Measurements from ENCODE around the gene ADGRL1.
"Not testable (repeated sequence)": the region's sequence is repeated elsewhere in the genome, so short reads cannot be mapped to it uniquely, and the experiment has no call there.

The ADGRL1 gene

DNA sequence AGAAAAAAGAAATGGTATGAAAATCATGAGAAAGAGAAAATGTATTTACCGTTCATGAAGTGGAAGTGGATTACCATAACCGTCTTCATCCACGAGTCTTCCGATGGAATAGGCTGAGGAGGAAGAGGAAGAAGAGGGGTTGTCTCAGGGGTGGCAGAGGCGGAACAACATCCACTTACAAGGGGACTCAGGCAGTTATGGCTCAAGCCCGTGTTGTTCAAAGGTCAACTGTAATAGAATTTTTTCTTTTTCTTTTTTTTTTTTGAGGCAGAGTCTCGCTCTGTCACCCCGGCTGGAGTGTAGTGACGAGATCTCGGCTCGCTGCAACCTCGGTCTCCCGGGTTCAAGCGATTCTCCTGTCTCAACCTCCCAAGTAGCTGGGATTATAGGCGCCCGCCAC, 16.9 kb upstream of the ADGRL1 start:
- H3K4me3 ChIP-seq (ENCODE audit: low read depth, low read length) = no peak overlapping the region
- no peak for DNase-seq (ENCODE audit: low read depth)

DNA sequence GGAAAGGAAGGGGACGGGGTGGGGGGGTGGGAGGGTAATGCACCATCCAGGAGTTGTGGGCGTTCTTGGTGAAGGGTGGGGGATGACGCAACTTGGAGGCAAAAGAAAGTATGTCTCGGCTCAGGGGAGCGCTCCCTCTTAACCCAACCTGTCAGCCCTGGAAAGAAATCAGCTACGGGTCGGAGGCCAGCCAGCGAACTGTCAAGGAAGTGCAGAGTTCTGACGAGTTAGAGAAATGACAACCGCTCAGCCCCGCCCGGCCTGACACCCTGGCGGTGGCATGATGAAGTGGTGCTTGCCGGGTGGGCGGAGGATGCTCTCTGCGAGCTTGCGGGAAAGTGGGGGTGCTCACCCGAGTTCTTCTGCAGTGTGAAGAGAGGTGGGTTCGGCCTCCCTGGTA, 15.4 kb upstream of the ADGRL1 start:
- not testable (repeated sequence) for DNase-seq (ENCODE audit: low read depth); H3K4me3 ChIP-seq (ENCODE audit: low read depth, low read length)

DNA sequence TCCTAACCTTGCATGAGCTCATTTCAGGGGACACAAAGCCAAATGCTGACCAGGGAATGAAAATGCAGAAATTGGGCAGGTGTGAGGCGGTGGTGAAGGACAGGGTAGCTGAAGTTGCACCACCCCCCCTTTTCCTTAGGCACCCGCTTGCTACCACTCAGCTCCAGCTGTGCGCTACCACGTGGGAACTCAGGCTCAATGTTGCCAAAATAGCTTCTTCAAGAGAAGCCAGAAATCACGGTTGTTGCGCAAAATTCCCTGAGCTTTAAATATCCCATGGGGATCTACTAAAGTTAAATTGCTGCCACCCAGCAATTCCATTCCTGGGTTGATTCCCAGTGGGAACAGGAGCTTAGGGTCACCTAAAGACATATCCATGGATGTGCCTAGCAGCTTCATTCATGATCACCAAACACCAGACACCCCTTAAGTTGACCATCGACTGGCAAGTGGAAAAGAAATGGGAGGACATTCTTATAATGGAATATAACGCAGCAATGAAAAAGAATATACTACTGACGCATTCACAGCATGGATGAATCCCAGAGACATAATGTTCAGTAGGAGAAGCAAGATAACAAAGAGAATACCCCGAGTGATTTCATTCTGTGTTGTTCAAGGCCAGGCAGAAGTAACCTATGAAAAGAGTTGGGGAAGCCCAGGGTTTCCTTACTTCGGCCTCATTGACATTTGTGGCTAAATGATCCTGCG, 12.8 kb upstream of the ADGRL1 start:
- H3K4me3 ChIP-seq (ENCODE audit: low read depth, low read length) = no peak overlapping the region
- DNase-seq (ENCODE audit: low read depth) = no peak

DNA sequence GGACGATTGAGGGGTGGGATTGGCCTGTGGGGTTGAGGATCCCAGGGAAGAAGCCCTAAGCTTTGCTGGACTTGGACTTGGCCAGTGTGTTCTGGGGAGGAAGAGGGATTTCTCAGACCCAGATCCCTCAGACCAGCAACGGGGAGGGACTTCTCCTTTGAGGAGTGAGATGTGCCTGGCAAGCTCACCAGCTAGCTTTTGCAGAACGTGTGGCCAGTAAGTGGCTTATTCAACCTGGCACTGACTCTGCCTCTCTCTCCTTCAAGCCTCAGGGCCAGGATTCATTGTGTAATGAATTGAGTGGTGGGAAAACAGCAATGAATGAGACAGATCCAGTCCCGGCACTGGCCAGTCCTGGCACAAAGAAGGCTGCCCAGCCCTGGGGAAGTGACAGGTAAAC, 11.9 kb upstream of the ADGRL1 start:
- H3K4me3 ChIP-seq (ENCODE audit: low read depth, low read length); DNase-seq (ENCODE audit: low read depth): not testable (repeated sequence)

DNA sequence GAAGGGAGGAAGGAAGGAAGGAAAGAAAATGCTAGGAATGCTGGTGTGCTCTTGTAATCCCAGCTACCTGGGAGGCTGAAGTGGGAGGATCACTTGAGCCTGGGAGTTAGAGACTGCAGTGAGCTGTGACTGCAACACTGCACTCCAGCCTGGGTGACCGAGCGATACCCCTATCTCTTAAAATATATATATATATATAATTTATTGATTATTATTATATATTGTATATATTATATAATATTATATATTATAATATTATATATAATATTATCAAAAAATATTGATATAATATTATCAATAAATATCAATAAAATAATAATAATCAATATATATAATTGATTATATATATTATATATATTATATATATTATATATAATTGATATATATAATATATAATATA, 8.6 kb upstream of the ADGRL1 start:
- DNase-seq (ENCODE audit: low read depth) = no peak
- no peak overlapping the region for H3K4me3 ChIP-seq (ENCODE audit: low read depth, low read length)

DNA sequence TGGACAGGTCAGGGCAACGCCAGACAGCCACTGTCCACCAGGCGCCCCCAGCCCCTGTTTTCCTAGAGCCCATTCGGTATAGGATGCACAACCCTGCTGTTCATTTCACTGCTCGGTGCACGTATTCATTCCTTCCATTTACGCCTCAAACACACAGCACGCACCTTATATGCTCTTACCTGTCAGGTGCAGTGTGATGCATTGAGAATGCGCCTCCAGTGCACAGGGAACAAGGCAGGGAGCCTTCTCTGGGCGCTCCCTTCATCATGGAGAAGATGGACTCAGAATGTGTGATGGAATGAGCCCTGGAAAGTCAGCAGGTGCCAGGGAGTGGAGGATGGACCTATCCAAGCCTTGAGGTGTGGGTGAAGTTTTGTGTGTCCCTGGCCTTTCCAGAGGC, 4.2 kb upstream of the ADGRL1 start:
- not testable (repeated sequence) for H3K4me3 ChIP-seq (ENCODE audit: low read depth, low read length); DNase-seq (ENCODE audit: low read depth)

DNA sequence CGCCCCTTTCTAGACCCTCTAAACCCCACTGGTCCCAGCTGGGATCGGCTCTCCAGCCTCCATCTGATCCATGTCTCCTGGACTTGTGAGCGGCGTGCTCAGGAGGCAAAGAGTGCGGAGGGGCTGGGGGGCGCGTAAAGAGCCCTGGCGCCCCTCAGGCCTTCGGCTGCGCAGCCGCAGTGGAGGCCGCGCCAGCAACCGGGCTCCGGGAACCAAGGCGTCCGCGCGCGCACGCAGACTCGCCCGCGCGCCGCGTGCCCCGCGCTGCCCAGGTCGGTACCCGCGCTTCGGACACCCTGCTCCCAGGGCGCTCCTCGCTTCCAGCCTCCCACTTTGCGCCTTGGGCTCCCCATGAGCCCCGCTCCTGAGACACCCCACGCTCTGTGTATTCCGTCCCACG, 3.4 kb upstream of the ADGRL1 start:
- not testable (repeated sequence) for DNase-seq (ENCODE audit: low read depth); H3K4me3 ChIP-seq (ENCODE audit: low read depth, low read length)

DNA sequence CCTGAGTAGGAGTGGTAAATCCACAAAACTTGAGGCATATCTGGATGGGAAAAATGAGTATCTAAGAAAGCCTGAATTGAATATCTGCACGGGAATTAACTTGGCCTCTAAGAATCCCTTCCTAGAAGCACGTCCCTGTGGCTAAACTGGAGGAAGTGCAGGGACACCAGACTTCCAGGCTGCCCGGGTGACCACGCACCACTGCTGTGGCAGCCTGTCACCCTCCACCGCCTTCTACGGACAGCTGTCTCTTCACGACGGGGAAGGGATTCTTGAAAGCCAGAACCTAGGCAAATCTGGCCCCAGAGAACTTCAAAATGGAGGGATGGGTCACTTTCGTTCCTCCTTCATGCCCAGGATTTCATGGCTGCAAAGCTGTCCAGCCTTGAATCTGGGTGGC, 2.5 kb upstream of the ADGRL1 start:
- not testable (repeated sequence) for H3K4me3 ChIP-seq (ENCODE audit: low read depth, low read length); DNase-seq (ENCODE audit: low read depth)

DNA sequence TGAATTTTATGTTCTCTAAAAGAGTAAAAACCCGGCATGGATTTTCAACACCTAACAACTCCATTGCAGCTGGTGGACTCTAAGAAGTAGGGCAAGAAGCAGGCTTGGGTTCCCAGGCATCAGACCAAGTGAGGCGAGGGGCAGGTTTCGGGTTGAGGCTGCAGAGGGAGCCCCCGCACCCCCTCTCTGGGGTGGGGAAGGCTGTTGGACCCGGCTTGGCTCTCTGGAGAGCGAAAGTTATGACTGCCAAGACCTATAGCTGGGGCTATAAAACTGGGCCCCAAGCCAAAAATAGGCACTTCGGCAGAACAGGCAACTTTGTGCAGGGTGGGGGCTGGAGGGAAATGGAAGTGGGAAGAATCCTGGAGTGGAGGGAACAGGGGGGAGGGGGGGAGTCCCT, 1.8 kb upstream of the ADGRL1 start:
- peak overlapping the region; percentile 52 for H3K4me3 ChIP-seq (ENCODE audit: low read depth, low read length)
- not testable (repeated sequence) for DNase-seq (ENCODE audit: low read depth)

DNA sequence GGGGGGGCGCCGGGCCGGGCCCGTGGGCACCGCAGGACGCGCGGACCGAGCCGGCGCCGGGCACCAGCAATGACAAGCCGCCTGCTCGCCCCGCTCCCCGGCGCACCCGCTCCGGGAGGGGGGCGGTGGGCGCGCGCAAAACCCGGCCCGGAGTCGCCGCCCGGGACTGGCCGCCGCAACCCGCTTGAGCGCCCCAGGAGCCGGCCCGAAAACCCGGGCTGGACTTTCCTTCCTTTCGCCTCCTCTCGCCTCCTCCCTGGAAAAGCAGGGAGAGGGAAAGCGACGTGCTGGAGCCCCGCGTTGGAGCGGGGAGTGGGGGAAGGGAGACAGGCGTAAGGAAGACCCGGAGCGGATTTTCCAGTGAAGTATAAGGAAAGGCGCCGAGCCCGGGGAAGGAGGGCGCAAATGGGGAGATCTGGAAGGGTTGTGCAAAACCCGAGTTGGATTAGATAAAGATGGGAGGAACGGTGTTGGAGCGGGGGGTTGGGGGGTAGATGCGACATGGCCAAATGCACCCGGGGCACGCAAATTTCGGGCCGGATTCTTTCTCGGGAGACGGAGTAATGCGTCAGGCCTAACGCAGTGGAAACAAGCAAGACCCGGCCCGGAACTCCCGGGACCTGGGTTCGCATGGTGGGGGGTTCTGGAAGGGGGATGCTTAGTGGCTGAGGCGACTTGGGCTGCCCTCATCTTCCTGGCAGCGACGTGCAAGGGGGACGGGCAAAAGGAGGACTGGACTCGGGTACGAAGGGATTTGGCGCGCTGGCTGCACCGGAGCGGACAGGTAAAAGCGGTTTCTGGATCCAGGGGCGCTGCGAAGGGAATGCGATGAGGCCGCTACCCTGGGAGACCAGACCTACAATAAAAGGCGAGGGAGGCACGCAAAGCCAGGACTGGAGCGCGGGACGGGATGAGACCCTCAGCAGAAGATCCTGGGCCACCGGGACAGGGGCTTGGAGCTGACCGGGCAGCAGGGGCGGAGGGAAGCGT, 1.1 kb upstream of the ADGRL1 start:
- peak; percentile 85 for DNase-seq (ENCODE audit: low read depth)
- H3K4me3 ChIP-seq (ENCODE audit: low read depth, low read length) = peak overlapping the region; percentile 52

DNA sequence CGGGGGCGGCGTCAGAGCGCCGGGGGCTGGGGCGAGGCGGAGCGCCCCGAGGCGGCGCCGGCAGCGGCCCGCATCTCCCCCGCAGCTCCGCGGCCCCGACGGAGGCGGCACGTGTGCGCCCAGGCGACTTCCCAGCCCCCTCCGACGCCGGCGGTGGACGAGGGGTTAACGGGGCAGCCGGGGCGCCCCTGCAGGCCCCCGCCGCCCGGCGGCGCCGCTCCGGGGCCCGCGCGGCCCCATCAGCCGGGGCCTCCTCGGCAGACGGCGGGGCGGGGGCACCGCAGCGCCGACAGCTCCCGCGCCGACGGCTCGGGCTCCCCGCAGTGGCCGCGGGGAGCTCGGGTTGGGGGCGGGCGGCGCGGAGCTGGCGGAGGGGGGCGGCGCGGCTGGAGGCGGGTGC, 339 bp upstream of the ADGRL1 start:
- not testable (repeated sequence) for DNase-seq (ENCODE audit: low read depth)

DNA sequence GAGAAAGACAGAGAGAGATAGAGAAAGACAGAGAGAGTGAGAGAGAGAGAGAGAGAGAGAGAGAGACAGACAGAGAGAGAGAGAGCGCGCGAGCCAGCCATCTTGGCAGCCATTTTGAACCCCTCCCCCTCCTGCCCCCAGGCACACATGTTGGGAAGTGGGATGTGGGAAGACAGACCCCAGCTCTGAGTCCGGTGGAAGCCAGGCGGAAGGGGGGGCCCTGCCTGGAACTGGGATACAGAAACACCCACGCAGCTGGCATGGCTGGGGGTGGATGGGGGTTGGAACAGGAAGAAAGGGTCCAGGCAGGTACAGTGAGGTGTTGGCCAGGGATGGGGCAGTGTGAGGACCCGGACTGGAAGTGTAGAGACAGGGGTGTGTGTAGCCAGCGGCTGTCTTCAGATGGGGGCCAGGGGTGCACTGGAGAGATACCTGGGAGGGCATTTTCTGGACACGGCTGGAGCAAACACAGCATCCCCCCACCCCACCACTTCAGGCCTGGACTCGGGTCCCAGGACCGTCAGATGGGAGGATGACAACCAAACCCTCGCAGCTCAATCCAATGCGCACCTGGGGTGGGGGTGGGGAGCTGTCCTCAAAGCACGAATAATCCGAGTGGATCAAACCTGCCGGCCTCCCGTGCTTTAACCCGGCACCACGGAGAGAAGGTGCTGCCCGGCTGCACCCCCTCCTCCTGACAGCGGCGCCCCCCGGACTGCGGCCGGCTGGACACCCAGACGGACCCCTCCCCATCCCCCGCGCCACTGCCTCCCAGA, 1.1 kb downstream of the ADGRL1 start:
- not testable (repeated sequence) for DNase-seq (ENCODE audit: low read depth)
- peak overlapping the region; percentile 21 for H3K4me3 ChIP-seq (ENCODE audit: low read depth, low read length)

More for the DNA sequence above, 339 bp upstream of the ADGRL1 start:
- H3K4me3 ChIP-seq (ENCODE audit: low read depth, low read length) = peak overlapping the region; percentile 30

DNA sequence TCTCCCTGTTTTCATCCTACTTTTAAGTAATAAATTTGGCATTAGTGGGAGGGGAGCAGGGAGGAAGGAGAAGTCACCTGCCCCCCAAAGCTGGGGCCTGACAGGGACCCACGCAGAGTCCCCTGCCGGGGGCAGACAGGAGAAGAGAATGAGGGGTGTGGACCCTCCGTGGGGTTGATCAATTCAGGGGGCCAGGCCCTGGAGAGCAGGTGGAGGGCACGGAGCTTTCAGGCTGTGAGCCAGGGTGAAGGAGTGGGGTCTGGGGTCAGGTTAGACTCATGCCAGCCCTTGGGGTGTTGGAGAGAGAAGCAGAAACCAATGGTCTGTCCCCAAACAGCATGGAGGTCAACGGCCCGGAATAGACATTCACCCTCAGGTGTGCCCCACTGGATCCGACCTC, 1.8 kb downstream of the ADGRL1 start:
- H3K4me3 ChIP-seq (ENCODE audit: low read depth, low read length); DNase-seq (ENCODE audit: low read depth): not testable (repeated sequence)

DNA sequence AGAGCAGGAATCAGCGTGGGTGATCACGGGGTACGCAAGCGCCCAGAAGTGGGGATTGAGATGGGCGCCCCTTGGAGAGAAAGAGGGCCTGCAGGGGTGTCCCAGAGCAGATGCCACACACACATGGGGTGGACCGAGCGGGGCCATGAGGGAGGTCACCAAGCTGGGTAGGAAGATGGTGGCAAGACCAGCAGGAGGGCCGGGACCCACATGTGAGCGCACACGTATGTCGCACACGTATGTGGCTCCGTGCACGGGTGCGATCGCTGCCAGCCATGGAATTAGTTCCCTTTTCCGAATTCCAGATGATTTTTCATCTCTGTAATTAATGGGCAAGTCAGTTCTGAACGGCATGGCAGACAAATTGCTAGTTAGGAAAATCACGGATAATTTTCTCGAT, 2.2 kb downstream of the ADGRL1 start:
- not testable (repeated sequence) for H3K4me3 ChIP-seq (ENCODE audit: low read depth, low read length); DNase-seq (ENCODE audit: low read depth)

DNA sequence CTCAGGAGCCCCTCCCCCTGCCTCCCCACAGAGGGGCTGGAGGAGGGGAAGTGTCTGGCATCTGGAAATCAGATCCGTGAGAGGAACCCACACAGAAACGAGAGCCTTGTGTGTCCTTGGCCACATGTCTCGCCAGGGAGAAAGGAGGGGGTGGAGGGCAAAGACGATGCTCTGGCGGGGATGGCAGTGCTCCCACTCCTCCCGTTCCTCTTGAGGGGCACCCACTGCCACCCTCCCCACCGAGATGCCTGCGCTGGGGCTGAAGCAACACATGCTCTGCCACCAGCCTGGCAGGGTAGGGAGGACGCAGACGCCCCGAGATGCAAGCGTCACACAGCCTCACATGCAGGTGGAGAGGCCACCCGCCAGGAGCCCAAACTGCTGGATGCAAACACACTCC, 2.8 kb downstream of the ADGRL1 start:
- no peak for DNase-seq (ENCODE audit: low read depth)
- H3K4me3 ChIP-seq (ENCODE audit: low read depth, low read length) = no peak overlapping the region

DNA sequence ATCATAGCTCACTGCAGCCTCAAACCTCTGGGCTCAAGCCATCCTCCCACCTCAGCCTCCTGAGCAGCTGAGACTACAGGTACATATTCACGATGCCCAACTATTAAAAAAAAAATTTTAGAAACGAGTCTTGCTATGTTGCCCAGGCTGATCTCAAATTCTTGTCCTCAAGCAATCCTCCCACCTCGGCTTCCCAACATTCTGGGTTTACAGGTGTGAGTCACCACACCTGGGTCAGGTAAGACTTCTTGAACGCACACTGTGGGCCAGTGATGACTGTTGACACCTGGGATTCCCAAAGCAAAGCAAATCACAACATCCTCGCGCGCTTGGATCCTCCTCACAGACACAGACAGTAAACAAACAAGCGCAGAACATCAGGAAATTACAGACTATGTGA, 4.5 kb downstream of the ADGRL1 start:
- DNase-seq (ENCODE audit: low read depth) = not testable (repeated sequence)

DNA sequence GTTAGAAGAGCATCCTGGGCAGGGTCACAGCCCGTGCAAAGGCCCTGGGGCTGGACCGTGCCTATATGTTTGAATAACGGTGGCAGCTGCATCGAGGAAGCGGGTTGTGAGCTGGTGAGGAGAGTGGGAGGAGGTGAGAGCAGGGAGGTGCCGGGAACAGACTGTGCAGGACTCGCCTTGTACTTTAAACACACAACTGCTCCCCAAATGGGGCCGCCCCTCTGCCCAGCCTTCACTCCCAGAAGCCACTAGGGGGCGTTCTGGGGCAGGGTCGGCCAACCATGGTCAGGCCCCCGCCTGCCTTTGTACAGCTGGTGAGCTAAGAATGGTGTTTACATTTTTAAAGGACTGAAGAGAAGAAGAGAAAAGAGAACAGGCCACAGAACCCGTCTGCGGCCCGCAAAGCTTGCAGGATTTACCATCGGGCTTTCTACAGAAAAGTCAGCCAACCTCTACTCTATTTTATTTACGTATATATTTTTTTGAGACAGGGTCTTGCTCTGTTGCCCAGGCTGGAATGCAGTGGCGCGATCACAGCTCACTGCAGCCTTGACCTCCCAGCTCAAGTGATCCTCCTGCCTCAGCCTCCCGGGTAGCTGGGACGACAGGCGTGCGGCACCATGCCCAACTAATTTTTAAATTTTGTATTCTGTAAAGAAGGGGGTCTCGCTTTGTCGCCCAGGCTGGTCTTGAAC, 5.7 kb downstream of the ADGRL1 start:
- not testable (repeated sequence) for H3K4me3 ChIP-seq (ENCODE audit: low read depth, low read length); DNase-seq (ENCODE audit: low read depth)

More for the DNA sequence above, 4.5 kb downstream of the ADGRL1 start:
- H3K4me3 ChIP-seq (ENCODE audit: low read depth, low read length) = not testable (repeated sequence)

DNA sequence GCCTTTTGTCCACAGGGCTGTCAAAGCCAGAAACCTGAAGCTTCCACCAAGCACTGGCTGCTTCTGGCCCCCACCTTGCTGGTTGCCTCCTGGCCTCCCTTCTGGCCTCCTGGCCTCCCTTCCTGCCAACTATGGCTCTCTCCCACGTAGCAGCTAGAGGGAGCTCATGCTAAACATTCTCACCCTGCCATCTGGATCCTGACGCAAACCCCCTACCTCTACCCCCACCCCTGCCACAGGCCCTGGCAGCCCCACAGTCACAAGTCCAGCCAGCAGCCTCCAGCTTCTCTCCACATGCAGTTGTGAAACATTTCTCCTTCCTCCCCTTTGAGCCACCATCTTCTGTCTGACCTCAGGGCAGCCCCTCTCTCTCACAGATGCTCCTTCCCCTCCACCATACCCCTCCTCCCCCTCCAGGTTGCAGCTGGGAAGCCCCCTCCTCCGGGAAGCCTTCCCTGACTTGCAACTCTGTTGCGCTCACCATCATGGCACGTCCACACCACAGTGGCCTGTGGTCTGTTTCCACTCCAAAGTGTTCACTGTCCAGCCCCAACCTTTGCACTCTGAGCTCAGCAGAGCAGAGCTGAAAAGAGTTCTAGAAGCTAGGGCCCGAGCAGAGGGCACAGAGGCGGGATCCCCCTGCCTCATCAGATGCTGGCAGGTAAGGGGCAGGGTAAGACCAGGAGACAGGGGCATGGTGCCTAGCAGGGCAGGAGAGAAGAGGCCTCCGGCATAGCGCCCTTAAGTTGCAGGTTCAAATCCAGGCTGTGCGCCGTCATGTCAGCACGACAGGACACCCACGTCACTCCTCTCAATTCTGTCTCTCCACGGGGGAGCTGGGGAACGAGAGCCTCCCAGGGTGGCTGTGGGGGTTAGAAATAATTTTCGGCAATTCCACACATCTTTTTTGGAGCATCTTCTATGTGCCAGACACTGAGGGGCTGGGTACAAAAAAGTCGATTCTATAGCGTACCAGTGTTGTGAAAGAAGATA, 7.3 kb downstream of the ADGRL1 start:
- no peak for DNase-seq (ENCODE audit: low read depth)
- H3K4me3 ChIP-seq (ENCODE audit: low read depth, low read length) = no peak overlapping the region
